ENCODE measurements around the gene ABAT. TPM values are rescaled to one million over a fixed set of nuclear protein-coding genes. Genes with fewer than 3 reads are reported as not detected.
"Not testable (repeated sequence)": the region's sequence is repeated elsewhere in the genome, so short reads cannot be mapped to it uniquely, and the experiment has no call there.

ABAT gene
- total RNA-seq, 2 donors from 2014 or later = 9.8 to 14.9 TPM

DNA sequence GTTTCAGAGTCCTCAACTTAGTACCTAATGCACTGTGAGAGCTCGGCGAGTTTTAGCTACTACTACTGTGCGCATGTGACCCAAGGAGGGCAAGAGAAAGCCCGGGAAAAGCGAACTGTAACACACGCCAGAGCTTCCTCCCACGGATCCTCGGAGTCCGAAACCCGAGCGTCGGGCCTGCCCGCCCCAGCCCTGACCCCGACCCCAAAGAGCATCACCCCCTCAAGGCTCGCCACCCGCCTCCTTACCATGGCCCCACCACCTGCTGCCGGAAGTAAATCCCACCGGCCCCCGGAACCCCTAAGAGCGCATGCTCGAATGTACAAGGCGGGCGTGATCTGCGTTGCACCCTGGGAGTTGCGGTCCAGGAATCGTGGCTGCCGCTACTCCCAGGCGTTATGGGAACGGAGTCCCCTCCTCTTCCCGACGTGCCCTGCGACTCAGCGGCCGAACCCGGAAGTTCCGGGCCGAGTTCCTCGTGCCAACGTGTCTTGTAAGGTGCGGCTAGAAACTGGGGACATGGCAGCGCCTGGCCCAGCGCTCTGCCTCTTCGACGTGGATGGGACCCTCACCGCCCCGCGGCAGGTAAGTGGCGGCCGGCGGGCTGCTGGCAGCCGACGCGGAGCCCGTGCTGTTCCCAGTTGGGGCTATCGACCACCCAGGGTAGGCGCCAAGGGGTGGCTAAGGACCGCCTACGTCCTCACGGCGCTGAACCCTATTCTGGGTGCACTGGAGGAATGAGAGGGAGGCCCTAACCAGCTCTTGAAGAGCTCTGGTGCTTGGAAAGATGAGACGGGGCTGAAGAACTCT is 123.2 kb downstream of the ABAT start, which contains the start of the genes PMM2 and TMEM186:
Gene PMM2 (plus strand): TSS at position 476 of the 810 bp plus-strand sequence. CDS start 44 bp downstream, at position 520.
Gene TMEM186 (minus strand): TSS at position 276 of the 810 bp plus-strand sequence. CDS start 25 bp downstream, at position 251.
- H3K36me3 ChIP-seq = peaks cover 10% of the 10 kb centered on the region
- no peaks in the 10 kb centered on the region for H3K27me3 ChIP-seq
- H3K9me3 ChIP-seq = no peaks in the 10 kb centered on the region
- TF ChIP-seq, protein P1, sequence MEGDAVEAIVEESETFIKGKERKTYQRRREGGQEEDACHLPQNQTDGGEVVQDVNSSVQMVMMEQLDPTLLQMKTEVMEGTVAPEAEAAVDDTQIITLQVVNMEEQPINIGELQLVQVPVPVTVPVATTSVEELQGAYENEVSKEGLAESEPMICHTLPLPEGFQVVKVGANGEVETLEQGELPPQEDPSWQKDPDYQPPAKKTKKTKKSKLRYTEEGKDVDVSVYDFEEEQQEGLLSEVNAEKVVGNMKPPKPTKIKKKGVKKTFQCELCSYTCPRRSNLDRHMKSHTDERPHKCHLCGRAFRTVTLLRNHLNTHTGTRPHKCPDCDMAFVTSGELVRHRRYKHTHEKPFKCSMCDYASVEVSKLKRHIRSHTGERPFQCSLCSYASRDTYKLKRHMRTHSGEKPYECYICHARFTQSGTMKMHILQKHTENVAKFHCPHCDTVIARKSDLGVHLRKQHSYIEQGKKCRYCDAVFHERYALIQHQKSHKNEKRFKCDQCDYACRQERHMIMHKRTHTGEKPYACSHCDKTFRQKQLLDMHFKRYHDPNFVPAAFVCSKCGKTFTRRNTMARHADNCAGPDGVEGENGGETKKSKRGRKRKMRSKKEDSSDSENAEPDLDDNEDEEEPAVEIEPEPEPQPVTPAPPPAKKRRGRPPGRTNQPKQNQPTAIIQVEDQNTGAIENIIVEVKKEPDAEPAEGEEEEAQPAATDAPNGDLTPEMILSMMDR (IDR thresholded peaks at IDR 0.05) = no peak
- H3K4me3 ChIP-seq = peak within 1 kb of the TSS; percentile 96 to 98
- peak; percentile 96 for DNase-seq (ENCODE audit: low spot score)
- H3K27ac ChIP-seq = peak within 1 kb of the TSS; percentile 77 to 85
- H3K4me1 ChIP-seq = peaks cover 0 to 31% of the 10 kb centered on the region in 2 donors

DNA sequence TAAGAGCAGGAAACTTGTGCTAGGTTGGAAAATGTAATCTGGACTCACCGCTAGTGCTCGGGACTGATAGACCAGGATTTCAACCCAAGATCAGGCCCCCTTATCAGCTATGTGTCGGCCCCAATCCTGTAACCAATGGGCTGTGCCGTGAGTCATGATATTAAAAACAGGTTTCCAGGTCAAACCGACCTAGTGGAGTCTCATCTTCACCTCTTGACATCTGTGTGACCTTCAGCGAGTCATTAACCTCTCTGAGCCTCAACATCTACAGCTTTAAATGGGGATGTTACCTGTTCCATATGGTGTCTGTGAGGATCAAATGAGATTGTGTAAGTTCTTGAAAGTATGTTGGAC is 123.7 kb downstream of the ABAT start:
- Histone ChIP-seq H3K36me3 (peaks cover 15% of the 10 kb centered on the region), H3K4me3 (peak overlapping the region; percentile 96 to 98), H3K27me3 (no peaks in the 10 kb centered on the region), H3K27ac (peak overlapping the region; percentile 77 to 85), H3K4me1 (peaks cover 0 to 31% of the 10 kb centered on the region in 2 donors), H3K9me3 (no peaks in the 10 kb centered on the region)
- no peak for DNase-seq (ENCODE audit: low spot score)
- TF ChIP-seq, protein P1 (IDR thresholded peaks at IDR 0.05) = no peak

DNA sequence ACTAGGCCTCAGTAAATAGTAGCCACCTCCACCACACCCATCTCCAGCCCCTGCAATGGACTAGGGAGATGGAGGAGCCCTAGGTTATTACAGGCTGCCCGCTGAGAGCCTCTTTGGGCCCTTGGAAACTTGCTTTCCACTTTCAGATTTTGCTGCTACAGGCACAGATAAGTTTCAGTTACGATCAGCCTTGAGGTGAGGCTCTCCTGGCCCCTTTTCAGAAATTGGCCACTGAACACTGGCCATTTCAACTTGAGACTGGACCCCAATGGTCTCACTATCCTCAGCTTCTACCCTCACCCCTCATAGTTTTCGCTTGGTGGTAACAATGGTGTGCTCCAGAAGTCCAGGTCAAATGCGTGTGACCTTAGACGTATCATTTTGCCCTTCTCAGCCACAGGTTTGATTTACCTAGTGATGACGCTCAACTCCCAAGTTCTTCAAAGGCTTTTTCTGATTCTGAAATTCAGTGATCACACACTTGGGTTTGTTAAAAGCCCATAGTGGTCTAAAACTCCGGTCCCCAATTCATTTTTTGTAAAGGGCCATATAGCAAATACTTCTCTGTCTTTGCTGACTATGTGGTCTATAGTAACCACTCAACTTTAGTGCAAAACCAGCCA is 124.2 kb downstream of the ABAT start:
- Histone ChIP-seq H3K36me3 (peaks cover 17% of the 10 kb centered on the region), H3K27ac (peak overlapping the region; percentile 77 to 85), H3K4me3 (peak overlapping the region; percentile 96 to 98), H3K4me1 (peaks cover 0 to 31% of the 10 kb centered on the region in 2 donors), H3K27me3 (no peaks in the 10 kb centered on the region), H3K9me3 (no peaks in the 10 kb centered on the region)
- no peak for DNase-seq (ENCODE audit: low spot score)
- TF ChIP-seq, protein P1 (IDR thresholded peaks at IDR 0.05) = no peak

DNA sequence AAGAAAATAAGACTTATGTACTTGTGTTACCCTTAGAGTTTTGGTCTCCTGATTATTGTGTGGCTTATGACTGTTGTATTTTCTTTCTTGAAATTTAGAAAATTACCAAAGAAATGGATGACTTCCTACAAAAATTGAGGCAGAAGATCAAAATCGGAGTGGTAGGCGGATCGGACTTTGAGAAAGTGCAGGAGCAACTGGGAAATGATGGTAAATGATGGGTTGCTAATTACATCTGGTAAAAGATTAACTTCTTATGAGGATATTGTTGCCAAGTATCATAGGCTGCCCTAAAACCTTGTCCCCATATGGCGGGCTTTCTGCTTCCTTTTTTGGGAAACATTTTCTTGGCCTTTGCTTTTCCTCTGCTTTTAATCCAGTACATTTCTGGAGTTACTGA is 127.3 kb downstream of the ABAT start:
- Histone ChIP-seq H3K9me3 (no peaks in the 10 kb centered on the region), H3K27ac (no peak overlapping the region), H3K4me3 (no peak overlapping the region), H3K36me3 (peaks cover 43% of the 10 kb centered on the region), H3K27me3 (no peaks in the 10 kb centered on the region), H3K4me1 (peaks cover 0 to 23% of the 10 kb centered on the region in 2 donors)
- no peak for DNase-seq (ENCODE audit: low spot score)
- TF ChIP-seq, protein P1 (IDR thresholded peaks at IDR 0.05) = no peak

DNA sequence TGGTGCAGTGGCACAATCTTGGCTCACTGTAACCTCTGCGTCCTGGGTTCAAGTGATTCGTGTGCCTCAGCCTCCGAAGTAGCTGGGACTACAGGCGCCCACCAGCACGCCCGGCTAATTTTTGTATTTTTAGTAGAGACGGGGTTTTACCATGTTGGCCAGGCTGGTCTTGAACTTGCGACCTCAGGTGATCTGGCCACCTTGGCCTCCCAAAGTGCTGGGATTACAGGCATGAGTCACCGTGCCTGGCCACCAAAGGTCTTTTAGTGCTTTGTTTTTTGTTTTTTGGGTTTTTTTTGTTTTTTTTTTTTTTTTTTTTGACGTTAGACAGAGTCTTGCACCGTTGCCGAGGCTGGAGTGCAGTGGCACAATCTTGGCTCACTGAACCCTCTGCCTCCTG is 129.3 kb downstream of the ABAT start:
- not testable (repeated sequence) for H3K27me3 ChIP-seq; H3K9me3 ChIP-seq; DNase-seq (ENCODE audit: low spot score); H3K4me3 ChIP-seq; H3K27ac ChIP-seq
- Histone ChIP-seq H3K4me1 (peaks cover 0 to 15% of the 10 kb centered on the region in 2 donors), H3K36me3 (peaks cover 64% of the 10 kb centered on the region)

DNA sequence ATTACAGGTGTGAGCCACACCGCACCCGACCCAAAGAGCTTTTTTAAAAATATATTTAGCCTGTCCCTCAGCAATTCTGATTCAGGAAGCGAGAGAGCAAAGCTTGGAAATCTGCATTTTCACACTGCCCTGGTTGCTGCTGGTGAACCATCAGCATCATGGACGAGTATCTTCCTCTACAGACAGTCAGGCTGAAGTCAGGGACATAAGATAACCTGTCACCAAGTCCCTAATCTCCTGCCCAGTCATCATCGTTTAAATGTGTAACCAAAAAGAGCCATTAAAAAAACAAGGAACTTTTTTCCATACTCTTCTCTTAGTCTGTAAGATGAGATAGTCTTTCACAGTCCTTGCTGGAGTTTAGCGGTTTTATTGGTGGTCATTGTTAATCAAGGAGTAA is 129.9 kb downstream of the ABAT start:
- no peak overlapping the region for H3K4me3 ChIP-seq
- H3K9me3 ChIP-seq = no peaks in the 10 kb centered on the region
- no peak overlapping the region for H3K27ac ChIP-seq
- TF ChIP-seq, protein P1 (IDR thresholded peaks at IDR 0.05) = no peak
- H3K27me3 ChIP-seq = no peaks in the 10 kb centered on the region
- peaks cover 0 to 10% of the 10 kb centered on the region in 2 donors for H3K4me1 ChIP-seq
- H3K36me3 ChIP-seq = peaks cover 70% of the 10 kb centered on the region
- DNase-seq (ENCODE audit: low spot score) = no peak

Measured in right atrium auricular region (tissue), 2 donors.